Mucosa of gallbladder (tissue), 1 donor: Measurements from ENCODE around the gene FREM1. TPM values are rescaled to one million over a fixed set of nuclear protein-coding genes. Genes with fewer than 3 reads are reported as not detected.
A peak's percentile ranks its signal among the peaks of the same experiment; 100 is the strongest.
"Not testable (repeated sequence)": the region's sequence is repeated elsewhere in the genome, so short reads cannot be mapped to it uniquely, and the experiment has no call there.

ENCODE experiments used
- DNase-seq: peaks from one replicate; pipeline ENCODE4 v3.0.0-alpha.2; 2020; ENCODE audit warnings: low spot score
- total RNA-seq: library from RNA; stranded (reverse); gene quantifications from one replicate; pipeline ENCODE4 v1.2.1, GENCODE V29; 2021
- donor health status: DM: no; HTN: no; CAD: no.

FREM1 gene, protein sequence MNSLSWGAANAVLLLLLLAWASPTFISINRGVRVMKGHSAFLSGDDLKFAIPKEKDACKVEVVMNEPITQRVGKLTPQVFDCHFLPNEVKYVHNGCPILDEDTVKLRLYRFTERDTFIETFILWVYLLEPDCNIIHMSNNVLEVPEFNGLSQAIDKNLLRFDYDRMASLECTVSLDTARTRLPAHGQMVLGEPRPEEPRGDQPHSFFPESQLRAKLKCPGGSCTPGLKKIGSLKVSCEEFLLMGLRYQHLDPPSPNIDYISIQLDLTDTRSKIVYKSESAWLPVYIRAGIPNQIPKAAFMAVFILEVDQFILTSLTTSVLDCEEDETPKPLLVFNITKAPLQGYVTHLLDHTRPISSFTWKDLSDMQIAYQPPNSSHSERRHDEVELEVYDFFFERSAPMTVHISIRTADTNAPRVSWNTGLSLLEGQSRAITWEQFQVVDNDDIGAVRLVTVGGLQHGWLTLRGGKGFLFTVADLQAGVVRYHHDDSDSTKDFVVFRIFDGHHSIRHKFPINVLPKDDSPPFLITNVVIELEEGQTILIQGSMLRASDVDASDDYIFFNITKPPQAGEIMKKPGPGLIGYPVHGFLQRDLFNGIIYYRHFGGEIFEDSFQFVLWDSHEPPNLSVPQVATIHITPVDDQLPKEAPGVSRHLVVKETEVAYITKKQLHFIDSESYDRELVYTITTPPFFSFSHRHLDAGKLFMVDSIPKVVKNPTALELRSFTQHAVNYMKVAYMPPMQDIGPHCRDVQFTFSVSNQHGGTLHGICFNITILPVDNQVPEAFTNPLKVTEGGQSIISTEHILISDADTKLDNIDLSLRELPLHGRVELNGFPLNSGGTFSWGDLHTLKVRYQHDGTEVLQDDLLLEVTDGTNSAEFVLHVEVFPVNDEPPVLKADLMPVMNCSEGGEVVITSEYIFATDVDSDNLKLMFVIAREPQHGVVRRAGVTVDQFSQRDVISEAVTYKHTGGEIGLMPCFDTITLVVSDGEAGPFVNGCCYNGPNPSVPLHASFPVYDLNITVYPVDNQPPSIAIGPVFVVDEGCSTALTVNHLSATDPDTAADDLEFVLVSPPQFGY (N-terminal part only)
- 8.2 TPM for total RNA-seq

DNA sequence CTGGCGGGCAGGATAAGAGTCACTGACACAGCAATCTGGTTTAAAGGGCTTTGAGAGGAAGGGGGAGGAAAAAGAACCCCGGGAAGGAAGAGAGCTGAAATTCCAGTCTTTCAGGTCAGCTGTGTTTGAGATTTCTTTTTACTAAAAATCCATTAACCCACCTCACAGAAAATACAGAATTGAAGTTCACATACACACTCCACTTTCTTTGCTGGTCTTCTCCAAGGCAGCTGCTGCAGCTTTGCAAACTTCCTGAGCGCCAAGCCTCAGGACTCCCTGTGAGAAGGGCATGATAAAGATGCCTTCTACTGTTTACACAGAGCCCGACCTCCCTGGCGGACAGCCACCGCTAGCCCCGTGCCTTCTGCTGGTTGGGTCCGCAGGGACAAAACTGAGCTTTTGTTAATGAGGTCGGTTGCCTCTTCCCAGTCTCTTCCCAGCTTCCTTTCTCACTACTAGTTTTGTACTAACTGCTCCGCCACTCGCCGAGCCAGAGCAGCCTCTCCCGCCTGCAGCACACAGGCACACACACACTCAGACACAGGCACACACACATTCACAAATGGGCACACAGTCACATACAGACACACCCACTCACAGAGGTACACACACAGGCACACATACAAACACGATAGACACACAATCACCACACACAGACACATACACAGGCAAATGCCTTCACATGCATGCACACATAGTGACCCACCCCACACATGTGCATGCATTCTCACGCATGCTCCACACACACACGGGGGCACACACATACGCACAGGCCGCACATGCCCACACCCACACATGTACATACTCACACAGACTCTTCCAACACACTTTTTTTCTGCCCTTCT is at the start of gene FREM1:
Gene FREM1 (minus strand): TSS at position 468 of the 845 bp plus-strand sequence. CDS start 41,451 bp downstream, outside the sequence.
- DNase-seq = peak; percentile 41

DNA sequence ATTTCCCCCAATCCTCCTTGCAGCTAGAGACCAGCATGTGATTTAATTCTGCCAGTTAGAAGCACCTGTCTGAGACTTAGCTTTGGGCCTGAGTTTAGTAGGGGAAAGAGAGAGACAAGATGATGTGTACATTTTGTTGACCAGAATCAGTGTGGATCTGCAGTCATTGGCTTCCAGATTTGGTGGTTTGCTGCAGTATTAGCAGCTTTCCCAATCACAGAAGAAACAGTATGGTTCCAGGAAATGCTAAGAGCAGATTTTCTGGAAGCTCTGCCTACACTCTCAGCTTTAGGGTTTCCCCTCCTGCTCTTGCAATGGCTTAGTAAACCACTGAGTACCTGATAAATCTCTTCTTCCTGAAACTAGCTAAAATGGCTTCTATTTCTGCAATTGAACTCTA is 48.8 kb upstream of the FREM1 start:
- no peak for DNase-seq

DNA sequence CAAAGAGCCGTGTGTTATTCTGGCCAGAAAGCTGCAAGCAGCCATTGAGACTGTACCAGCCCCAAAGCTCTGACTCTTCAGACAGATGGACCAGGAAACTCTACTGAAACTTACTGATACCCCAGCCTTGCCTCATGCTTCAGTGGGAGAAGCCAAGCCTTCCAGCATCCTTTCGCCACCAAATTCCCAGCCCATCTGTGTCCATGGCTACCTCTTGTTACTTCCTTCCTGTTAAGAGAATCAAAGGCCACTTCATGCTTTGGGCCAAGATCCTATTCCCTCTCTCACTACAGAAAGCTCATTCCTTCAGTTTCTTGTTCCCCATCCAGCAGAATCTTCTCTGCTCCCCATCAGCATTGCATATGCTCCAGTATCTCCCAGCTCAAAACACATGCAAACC is 46.9 kb upstream of the FREM1 start:
- no peak for DNase-seq

DNA sequence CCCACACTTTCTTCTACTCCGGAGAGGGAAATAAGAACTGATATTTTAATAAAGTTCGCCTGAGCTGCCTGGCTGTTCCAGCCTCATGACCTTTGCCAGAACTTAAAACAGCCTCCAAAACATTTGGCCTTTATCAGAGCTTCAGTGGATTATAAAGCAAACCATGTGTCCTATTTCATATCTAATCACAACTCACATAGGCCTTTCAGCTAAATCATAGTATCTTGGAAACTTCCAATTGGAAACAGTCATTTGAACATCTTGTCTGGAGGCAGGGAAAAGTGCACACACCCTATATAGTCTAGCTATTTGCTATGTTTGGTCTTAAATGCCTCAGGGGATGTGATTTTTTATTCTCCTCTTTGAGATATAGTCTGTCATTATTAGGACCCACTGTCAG is 46.0 kb upstream of the FREM1 start:
- DNase-seq = no peak

DNA sequence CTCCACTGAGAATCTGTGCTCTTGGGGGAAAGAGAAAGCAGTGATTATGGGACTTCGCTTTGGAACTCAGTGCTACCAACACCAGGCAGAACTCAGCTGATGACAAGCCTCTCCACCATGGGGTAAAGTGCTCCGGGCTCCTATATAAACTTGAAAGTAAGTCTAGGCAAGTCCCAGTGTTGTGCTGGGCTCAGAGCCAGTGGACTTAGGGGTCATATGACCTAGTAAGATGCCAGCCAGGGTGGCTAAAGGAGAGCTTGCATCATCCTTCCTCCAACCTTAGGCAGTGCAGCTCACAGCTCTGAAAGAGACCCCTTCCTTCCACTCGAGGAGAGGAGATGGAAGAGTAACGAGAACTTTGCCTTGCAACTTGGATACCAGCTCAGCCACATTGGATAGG is 35.1 kb upstream of the FREM1 start:
- no peak for DNase-seq

DNA sequence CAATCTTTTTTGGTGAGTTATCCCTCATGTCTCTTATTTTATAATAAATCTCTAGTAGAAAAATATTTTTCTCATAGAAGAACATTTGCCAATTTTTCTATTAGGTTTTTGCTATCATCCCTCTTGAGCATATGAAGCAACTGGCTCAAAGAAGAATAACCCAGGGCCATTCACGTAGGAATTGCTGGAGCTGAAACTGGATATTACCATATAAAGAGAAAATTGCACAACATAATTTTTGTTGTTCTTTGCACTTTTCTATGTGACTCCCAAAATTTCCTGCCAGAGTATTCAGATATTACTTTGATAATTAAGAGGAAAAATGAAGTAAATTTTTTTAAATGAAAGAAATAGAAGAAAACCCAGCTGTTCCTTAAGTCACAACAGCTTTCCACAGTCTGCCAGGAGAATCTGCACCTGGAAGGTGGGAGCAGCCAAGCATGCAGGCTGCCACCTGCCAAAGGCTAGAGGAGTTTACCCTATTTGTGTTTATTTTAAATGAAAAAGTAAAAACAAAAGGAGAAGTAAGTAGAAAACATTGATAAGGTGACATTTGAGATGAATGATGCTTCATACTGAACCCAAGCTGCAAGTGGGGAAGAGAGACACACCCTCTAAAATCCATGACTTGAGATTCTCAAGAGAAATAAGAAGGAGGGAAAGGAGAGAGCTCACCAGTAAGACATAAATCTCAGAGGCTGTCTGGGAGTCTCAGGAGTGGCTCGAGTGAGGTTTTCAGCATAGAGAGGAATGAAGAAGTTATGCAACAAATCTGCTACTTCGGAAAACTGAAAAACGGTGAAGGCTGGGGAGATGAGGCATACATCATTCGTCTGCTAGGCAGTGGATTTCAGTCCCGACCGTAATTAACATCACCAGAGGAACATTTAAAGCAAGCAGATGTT is 31.5 kb upstream of the FREM1 start:
- DNase-seq = no peak

DNA sequence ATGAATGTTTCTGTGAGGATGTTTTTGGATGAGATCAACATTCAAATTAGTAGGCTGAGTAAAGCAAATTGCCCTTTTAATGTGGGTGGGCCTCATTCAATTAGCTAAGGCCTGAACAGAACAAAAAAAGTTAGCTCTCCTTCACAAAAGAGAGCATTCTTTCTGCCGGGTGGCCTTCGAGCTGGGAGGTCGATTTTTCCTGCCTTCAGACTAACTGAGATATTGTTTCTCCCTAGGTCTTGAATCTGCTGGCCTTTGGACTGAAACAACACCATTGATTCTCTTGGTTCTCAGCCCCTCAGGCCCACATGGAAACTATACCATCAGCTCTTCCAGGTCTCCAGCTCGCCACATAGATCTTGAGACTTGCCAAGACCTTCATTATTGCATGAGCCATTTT is 29.1 kb upstream of the FREM1 start:
- no peak for DNase-seq

DNA sequence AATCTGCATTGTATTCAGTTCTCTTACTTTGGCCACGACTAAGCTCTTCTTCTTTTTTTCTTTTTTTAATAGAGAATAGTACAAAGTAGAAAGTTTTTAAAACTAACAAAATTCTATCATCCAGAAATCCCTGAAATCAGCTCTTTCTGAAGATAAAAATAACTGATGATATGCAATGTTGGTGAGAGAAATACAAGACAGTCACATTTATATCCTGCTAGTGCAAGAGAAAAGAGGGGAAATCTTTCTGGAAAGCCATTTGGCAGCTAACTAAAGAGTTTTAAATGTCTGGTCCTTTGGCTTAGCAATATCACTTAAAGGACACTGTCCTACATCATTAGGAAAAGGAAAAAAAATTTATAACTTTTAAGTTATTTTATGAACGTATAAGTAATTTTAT is 27.0 kb upstream of the FREM1 start:
- DNase-seq = no peak

DNA sequence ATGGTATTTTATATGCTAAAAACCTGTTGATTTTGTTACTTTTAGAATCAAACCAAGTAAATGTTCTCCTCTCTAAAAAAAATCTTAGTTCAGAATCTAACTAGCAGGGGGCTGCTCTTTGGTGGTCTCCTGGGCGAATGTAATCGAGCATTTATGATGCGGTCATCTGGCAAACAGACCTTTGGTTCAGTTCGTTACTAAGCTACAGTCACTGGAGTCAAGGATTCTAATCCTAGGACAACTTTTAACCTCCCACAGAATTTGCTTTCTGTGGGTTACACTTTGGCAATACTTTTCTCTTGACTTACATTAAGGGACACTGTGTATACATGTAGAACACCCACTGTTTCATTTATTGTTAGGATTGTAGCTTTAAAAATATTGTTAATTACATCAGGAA is 26.3 kb upstream of the FREM1 start:
- no peak for DNase-seq

DNA sequence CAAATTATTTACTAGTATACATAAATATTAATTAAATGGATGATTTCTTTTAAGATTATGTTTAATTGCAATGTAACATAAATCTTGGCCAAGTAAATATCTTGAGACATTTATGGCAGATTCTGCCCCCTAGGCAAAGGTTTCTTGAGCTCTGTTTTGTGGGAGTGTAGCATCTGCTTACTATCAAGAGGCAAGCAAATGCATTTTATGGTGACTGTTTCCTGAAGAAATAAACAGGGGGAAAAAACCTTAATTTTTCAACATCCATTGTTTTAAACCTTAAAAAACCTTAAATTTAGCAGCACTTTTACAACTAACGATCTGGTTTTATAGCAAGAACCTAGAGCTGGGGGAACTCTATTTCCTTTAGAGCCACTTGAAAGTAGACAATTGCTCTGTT is 25.7 kb upstream of the FREM1 start:
- no peak for DNase-seq

DNA sequence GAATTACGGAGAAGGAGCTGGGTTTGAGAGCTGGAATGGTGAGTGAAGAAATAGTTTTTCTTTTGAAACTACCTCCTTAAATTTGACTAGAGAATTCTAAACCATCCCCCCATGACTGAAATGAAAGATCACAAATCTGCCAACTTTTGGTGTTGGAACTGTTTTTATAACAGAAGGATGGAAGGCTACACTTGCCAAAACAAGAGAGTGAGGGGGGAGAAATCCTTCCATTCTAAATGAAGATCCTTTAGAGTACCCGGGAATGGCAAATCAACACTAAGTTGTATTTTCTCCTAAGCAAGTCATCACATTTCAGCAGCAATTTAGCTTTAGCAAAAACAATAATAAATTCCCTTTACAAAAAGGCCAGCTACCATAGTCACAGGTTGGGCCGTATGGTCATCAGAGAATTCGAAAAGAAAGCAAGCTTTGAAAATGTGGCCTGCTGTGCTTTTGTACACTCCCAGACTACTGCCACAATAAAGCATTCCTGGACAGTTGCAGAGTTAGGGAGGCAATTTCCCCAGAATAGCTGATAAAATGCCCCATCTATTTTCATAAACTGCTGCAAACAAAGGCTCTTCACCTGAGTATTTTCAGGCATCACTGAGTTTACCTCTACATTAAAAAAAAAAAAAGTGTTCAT is 25.0 kb upstream of the FREM1 start:
- no peak for DNase-seq

DNA sequence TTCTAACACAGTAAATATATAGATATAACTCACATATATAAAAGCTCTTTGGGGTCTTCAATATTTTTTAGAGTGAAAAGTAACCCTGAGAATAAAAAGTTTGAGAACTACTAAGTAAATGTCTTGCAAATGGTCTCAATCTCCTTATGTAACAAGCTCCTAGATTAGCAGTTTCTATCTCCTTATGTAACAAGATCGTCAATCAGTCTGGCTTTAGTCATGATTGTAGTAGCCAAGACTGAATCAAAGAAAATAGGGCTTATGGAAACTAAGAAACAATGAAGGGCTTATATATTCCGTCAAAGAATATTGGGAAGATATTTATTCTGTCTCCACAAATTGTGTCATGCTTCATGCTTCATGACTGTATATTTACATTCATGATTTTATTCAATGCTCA is 22.4 kb upstream of the FREM1 start:
- DNase-seq = no peak

DNA sequence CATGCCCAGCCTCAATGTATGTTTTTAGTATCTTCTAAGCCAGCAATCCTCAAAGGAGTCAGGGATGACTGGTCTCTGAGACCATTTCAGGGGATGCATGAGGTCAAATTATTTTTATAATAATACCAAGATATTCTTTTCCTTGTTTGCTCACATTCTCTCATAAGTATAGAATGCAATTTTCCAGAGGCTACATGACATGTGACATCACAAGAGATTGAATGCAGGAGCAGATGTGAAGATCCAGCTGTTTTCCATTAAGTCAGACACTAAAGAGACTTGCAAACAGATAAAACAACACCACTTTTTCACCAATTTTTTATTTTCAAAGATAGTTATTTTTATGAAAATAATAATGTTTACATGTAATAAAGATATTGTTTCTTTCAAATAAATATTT is 22.0 kb upstream of the FREM1 start:
- DNase-seq = no peak

DNA sequence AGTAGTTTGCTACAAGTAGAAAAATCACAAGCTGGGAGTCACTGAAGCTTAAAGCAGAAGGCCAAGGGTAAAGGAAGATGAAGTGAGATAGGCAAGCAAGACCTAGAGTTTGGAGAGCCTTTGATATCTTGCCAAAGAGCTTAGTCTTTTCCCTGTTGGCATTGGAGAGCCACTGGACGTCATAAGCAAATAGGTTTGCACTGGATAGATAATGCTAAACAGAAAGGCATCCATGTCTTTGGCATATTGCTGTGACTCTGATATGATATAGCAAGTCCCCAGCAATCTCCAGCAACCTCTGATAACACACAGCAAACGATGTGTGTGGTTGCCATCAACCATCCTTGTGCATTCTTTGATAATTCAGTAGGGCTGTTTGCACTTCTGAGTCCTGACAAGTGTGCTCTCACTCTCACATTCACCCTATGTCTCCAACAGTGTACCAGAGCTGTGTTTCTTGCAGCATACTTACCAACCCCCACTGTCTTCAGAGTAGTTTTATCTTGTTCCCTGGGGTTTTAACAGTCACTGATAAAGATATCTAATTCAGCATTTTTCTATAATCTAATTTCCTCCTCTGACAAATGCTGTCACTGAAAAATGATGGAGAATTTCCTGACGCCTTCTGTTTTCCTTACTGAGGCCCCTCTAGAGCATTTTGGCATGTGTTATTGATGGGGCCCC is 16.9 kb upstream of the FREM1 start:
- DNase-seq = no peak

DNA sequence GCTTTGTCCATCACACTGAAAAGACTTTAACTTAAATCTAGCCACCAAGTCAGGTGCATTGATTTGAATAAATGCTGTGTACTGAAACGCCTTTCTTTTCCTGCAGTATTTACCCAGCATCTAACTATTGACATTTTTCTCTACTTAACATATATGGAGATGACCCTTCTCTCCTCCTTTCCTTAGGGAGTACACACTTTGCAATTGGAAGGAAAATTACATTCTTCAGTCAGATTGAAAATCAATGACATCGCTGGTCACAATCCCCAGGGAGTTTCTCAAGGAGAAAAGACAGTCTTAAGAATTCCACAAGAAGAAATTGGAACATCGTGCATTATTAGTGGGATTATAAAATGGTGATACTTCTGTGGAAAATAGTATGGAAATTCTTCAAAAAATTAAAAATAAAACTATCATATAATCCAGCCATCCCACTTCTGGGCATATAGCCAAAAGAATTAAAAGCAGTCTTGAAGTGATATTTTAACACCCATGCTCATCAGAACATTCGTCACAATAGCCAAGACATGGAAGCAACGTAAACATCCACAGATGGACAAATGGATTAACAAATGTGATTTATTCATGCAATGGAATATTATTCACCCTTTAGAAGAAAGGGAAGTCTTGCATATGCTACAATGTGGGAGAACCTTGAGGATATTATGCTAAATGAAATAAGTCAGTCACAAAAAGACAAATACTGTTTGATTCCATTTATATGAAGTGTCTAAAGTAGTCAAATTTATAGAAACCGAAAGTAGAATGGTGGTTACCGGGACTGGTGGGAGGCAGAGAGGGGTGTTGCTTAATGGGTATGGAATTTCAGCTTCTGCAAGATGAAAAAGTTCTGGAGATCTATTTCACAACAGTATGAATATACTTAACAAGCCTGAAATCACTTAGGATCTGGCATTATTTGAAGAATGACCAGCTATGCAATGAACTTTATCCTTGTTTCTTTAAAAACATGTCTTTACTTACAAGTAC is 14.3 kb upstream of the FREM1 start:
- DNase-seq = no peak

DNA sequence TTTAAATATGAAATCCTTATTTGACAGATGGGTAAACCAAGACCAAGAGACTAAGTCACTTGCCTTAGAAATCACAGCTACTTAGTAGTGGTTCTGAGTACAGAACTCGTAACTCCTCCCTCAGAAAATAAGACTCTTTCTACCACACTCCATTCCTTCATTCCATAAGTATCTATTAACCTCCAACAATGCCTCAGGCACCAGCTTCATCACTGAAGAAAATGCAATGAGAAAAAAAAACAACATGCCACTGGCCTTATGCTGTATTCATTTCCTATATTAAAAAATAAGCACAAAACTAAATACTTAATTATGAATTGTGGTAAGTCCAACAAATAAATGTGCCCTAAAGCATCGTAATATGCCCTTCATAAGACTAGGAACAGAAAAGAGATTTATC is 13.5 kb upstream of the FREM1 start:
- DNase-seq = no peak

DNA sequence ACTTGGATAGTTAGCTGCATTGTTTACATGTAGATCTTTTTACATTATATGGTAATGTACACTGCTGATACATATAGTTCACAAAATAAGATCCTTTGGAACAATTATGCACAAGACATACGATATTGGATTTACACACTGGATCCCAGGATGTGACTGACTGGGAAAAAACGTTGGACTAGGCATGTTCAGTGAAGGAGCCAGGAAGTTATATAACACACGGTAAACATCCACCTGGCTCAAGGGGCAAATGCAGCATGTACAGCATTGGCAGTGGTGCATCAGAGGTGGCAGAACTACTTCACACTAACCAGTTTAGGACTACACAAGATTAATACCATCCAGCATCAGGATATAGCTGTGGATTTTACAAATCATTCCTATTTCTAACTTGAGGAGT is 10.6 kb upstream of the FREM1 start:
- DNase-seq = not testable (repeated sequence)

DNA sequence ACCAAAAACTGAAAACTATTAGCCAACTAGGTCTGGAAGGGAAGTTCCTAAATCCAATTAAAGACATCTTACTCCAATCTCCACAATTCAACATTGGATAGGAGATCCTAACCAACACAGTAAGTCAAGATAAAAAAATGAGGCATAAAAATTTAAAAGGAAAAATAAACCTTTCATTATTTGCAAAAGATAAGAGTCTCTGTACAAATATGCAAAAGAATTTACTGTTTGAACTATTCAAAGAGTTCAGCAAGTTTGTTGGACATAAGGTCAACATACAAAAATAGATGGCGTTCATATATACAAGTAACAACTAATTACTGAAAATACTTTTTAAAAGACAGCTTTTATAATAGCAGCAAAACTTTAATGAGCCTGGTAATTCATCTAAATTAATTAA is 3.1 kb upstream of the FREM1 start:
- DNase-seq = no peak
